WTC11 (cell line): ENCODE measurements around the gene TMEFF1.

Experiments used
- CTCF ChIP-seq: fragments of 200-600 bp; IDR thresholded peaks from 2 replicates; pipeline ENCODE4 v1.8.0; 2022; ENCODE audit warnings: antibody characterized with exemption
- E2F4 ChIP-seq: sonication (generic); formaldehyde crosslinking; IDR thresholded peaks from 2 replicates; pipeline ENCODE4 v1.8.1; 2022; ENCODE audit warnings: low read depth, mild to moderate bottlenecking, moderate library complexity, missing genetic modification reagents, borderline replicate concordance
- HMGXB4 ChIP-seq: sonication (generic); formaldehyde crosslinking; IDR thresholded peaks from 2 replicates; pipeline ENCODE4 v1.8.1; 2023; ENCODE audit warnings: mild to moderate bottlenecking, moderate library complexity, missing genetic modification reagents
- SMAD4 ChIP-seq: sonication (generic); formaldehyde crosslinking; IDR thresholded peaks from 2 replicates; pipeline ENCODE4 v1.8.0; 2022; ENCODE audit warnings: mild to moderate bottlenecking, missing genetic modification reagents
- SP1 ChIP-seq: sonication (generic); formaldehyde crosslinking; conservative IDR thresholded peaks from 2 replicates; pipeline ENCODE4 v1.8.1; 2022; ENCODE audit warnings: missing genetic modification reagents

- TF ChIP-seq SP1 (CRISPR knock-in tag) (no peak), CTCF (no peak), HMGXB4 (no peak), SMAD4 (CRISPR knock-in tag) (no peak), E2F4 (CRISPR knock-in tag) (no peak)
Observed at GRCh38 chr9:100441911-100442361, 31.0 kb upstream of the TMEFF1 start.
